ENCODE results near the gene POLR1G. TPM values are rescaled to one million over a fixed set of nuclear protein-coding genes. Genes with fewer than 3 reads are reported as not detected.

Gene POLR1G
- total and polyA plus RNA-seq, 9 of the 15 experiments (the other 6 are each of a cell fraction or from before 2014, with no cell fraction given): 3.0 to 50.1 (median 27.4) TPM

- TF ChIP-seq EWSR1 (IDR thresholded peaks at IDR 0.05; ENCODE audit: borderline replicate concordance, low read depth, partially characterized antibody): no peak
- TF ChIP-seq KLF10 (CRISPR knock-in tag; IDR thresholded peaks at IDR 0.05): no peak
- TF ChIP-seq PHB2 (IDR thresholded peaks at IDR 0.05; ENCODE audit: low read depth): no peak
- TF ChIP-seq FOXJ3 (CRISPR knock-in tag; IDR thresholded peaks at IDR 0.05): peak; percentile 93
- TF ChIP-seq E2F4 (CRISPR knock-in tag; IDR thresholded peaks at IDR 0.05; ENCODE audit: low read depth): no peak
- TF ChIP-seq HEY1 (CRISPR knock-in tag; IDR thresholded peaks at IDR 0.05; ENCODE audit: borderline replicate concordance): no peak
- TF ChIP-seq ESRRB (CRISPR knock-in tag; IDR thresholded peaks at IDR 0.05; ENCODE audit: borderline replicate concordance): no peak
- no peak for TF ChIP-seq ZNF280B (CRISPR knock-in tag; IDR thresholded peaks at IDR 0.05)
- peak; percentile 54 for TF ChIP-seq CTBP1 (IDR thresholded peaks at IDR 0.05; ENCODE audit: borderline replicate concordance)
- TF ChIP-seq ZEB2 (IDR thresholded peaks at IDR 0.05): no peak
- 0 out of 2 replicates have a peak, but pooled peaks have one; percentile 36 for TF ChIP-seq ETV5 (CRISPR knock-in tag; IDR thresholded peaks at IDR 0.05; ENCODE audit: low read depth)
- TF ChIP-seq HMBOX1 (IDR thresholded peaks at IDR 0.05): no peak
- TF ChIP-seq TEAD4 (IDR thresholded peaks at IDR 0.05; ENCODE audit: low read length): no peak
- no peak for TF ChIP-seq TEAD4 (CRISPR knock-in tag; IDR thresholded peaks at IDR 0.05; ENCODE audit: borderline replicate concordance)
- TF ChIP-seq ELF4 (CRISPR knock-in tag; IDR thresholded peaks at IDR 0.05): no peak
- no peak for TF ChIP-seq KLF16 (IDR thresholded peaks at IDR 0.05)
- TF ChIP-seq LARP7 (IDR thresholded peaks at IDR 0.05): no peak
- TF ChIP-seq RBM34 (IDR thresholded peaks at IDR 0.05; ENCODE audit: borderline replicate concordance, insufficient read depth, low read length): no peak
- TF ChIP-seq MCM2 (IDR thresholded peaks at IDR 0.05; ENCODE audit: low read depth): no peak
- TF ChIP-seq FOSL1 (tag; conservative IDR thresholded peaks at IDR 0.05): no peak
- no peak for TF ChIP-seq NCOA4 (IDR thresholded peaks at IDR 0.05; ENCODE audit: partially characterized antibody)
- TF ChIP-seq TBP (optimal IDR thresholded peaks at IDR 0.05; ENCODE audit: low read depth, low read length): peak; percentile 48
- no peak for TF ChIP-seq ZNF324 (CRISPR knock-in tag; IDR thresholded peaks at IDR 0.05)
- peak in 1 of 2 experiments; percentile 12; a peak in 1 of 4 replicates for TF ChIP-seq FOXK2 (conservative IDR thresholded peaks at IDR 0.05 in 1 of 2, IDR thresholded peaks at IDR 0.05 in 1 of 2; ENCODE audit: low read depth in 2 of 2)
- no peak for TF ChIP-seq ATF6 (CRISPR knock-in tag; IDR thresholded peaks at IDR 0.05)
- TF ChIP-seq HDAC6 (IDR thresholded peaks at IDR 0.05; ENCODE audit: low read depth, low read length): no peak
Observed at GRCh38 chr19:45444318-45445041, 38.0 kb downstream of the POLR1G start (continued).

All from K562 (cell line).